Ovary (tissue), 10 donors: ENCODE measurements around the gene ZNF532. TPM values are rescaled to one million over a fixed set of nuclear protein-coding genes. Genes with fewer than 3 reads are reported as not detected.

Experiments used
- DNase-seq, 5 donors: peaks; one replicate each; pipeline ENCODE4 v3.0.0-alpha.2; 2019 to 2020
- H3K27ac ChIP-seq, 2 donors: fragments of 200-600 bp; one replicate each; pipeline versions ENCODE4 v1.5.1 to v1.8.0; 2019 to 2022
- H3K27me3 ChIP-seq: fragments of 200-600 bp; one replicate; pipeline ENCODE4 v1.8.0; 2022
- H3K36me3 ChIP-seq: fragments of 200-600 bp; sonication (generic); one replicate; pipeline ENCODE4 v1.5.1; 2019
- H3K4me1 ChIP-seq: one replicate; pipeline ENCODE4 v1.8.1; 2013; ENCODE audit warnings: mild to moderate bottlenecking, moderate library complexity; ENCODE audit not compliant: insufficient read depth
- H3K4me3 ChIP-seq: fragments of 200-600 bp; sonication (generic); one replicate; pipeline ENCODE4 v1.5.1; 2017
- H3K9me3 ChIP-seq, 2 donors: fragments of 200-600 bp in 1 of 2; sonication (generic) in 1 of 2; one replicate each; pipeline versions ENCODE4 v1.5.1 to v1.8.1; 2013 to 2019; ENCODE audit warnings: mild to moderate bottlenecking in 1 of 2, moderate library complexity in 1 of 2
- EP300 ChIP-seq: sonication (generic); formaldehyde crosslinking; IDR thresholded peaks from one replicate; pipeline ENCODE4 v1.6.1; 2017; ENCODE audit warnings: antibody characterized with exemption
- POLR2A ChIP-seq: fragments of 450-650 bp; IDR thresholded peaks from one replicate; pipeline ENCODE4 v1.6.1; 2017; ENCODE audit warnings: antibody characterized with exemption, mild to moderate bottlenecking, moderate library complexity
- WGBS, 3 donors: extraction: QIAGEN DNeasy Blood & Tissue Kit in 1 of 3; methylation state at CpG; one replicate each; pipeline versions ENCODE4 v1.1.5 to v1.1.7; 2013 to 2017; 5-methylcytosine and 5-hydroxymethylcytosine counted together
- intact Hi-C, 4 donors: fragments of 100-400 bp; cut with DNase I; formaldehyde crosslinking; loops; one replicate each; pipeline versions ENCODE4 v1.11.0 to v1.15.1; 2022 to 2023
- long read RNA-seq, 3 donors: library from polyadenylated mRNA in 2 of 3; unstranded in 2 of 3; transcript quantifications; one replicate each; pipeline ENCODE4 v2.0.0 and lab custom pipeline, GENCODE V29; 2021 to 2026
- polyA plus RNA-seq, 2 donors: library from polyadenylated mRNA; stranded (reverse); fragments of 200-250 nt in 1 of 2; fragments of 350-450 nt in 1 of 2; fragmentation: Illumina TruSeq in 1 of 2; extraction: RNeasy Lipid Tissue Mini Kit (QIAGEN cat#74804) in 1 of 2; gene quantifications; one replicate each; pipeline ENCODE4 v1.2.3, GENCODE V29; 2013 to 2014
- total RNA-seq, 7 donors: library from RNA; depleted of rRNA in 2 of 7; stranded (reverse); fragments of >200 nt in 2 of 7; fragmentation: NEBNext Ultra II Directional in 3 of 7; extraction: Animal tissue kit (Norgen Biotek cat#: 25700) in 3 of 7; gene quantifications; one replicate each; pipeline versions ENCODE4 v1.1.0 to v1.2.4, GENCODE V29; 2016 to 2023
- TF ChIP-seq, protein P1 (sequence below), 3 donors: fragments of 450-650 bp in 2 of 3; fragments of 200-600 bp in 1 of 3; IDR thresholded peaks; one replicate each; pipeline versions ENCODE4 v1.5.1 to v1.8.0; 2016 to 2022; ENCODE audit warnings: antibody characterized with exemption in 3 of 3, mild to moderate bottlenecking in 1 of 3
- donor health status: DM: no; HTN: no; CAD: no; lungs with moderate emphysema.
- donor health status: DM: no; HTN: no; CAD: no.
- donor health status: Bipolar disorder and iron deficiency.
- donor health status: DM: yes; HTN: yes; CAD: no.
- donor health status: DM: no; HTN: no; CAD: no.
- donor health status: DM: yes; HTN: yes; CAD: no.

ZNF532 gene, protein sequence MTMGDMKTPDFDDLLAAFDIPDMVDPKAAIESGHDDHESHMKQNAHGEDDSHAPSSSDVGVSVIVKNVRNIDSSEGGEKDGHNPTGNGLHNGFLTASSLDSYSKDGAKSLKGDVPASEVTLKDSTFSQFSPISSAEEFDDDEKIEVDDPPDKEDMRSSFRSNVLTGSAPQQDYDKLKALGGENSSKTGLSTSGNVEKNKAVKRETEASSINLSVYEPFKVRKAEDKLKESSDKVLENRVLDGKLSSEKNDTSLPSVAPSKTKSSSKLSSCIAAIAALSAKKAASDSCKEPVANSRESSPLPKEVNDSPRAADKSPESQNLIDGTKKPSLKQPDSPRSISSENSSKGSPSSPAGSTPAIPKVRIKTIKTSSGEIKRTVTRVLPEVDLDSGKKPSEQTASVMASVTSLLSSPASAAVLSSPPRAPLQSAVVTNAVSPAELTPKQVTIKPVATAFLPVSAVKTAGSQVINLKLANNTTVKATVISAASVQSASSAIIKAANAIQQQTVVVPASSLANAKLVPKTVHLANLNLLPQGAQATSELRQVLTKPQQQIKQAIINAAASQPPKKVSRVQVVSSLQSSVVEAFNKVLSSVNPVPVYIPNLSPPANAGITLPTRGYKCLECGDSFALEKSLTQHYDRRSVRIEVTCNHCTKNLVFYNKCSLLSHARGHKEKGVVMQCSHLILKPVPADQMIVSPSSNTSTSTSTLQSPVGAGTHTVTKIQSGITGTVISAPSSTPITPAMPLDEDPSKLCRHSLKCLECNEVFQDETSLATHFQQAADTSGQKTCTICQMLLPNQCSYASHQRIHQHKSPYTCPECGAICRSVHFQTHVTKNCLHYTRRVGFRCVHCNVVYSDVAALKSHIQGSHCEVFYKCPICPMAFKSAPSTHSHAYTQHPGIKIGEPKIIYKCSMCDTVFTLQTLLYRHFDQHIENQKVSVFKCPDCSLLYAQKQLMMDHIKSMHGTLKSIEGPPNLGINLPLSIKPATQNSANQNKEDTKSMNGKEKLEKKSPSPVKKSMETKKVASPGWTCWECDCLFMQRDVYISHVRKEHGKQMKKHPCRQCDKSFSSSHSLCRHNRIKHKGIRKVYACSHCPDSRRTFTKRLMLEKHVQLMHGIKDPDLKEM (N-terminal part only)
- 100 to 1,000 TPM in 5 of 7 donors, 10 to 100 TPM in 2; 54.0 to 162 (median 106) TPM for total RNA-seq
- 10 to 100 TPM; 40.5 to 73.4 TPM for polyA plus RNA-seq
- long read RNA-seq, donor 1, partial matches to known transcripts: 25 of 41 reads
- long read RNA-seq, donor 1, other reads (novel, unspliced or antisense): 15 of 41 reads
- long read RNA-seq, donor 2, full-length matches to known transcripts: 18 of 29 reads
- long read RNA-seq, donor 2, partial matches to known transcripts: 11 of 29 reads
- long read RNA-seq, donor 2, other reads (novel, unspliced or antisense): 0 of 29 reads
- long read RNA-seq, donor 3, full-length matches to known transcripts: 3 of 62 reads
- long read RNA-seq, donor 3, partial matches to known transcripts: 25 of 62 reads
- long read RNA-seq, donor 3, other reads (novel, unspliced or antisense): 34 of 62 reads

DNA sequence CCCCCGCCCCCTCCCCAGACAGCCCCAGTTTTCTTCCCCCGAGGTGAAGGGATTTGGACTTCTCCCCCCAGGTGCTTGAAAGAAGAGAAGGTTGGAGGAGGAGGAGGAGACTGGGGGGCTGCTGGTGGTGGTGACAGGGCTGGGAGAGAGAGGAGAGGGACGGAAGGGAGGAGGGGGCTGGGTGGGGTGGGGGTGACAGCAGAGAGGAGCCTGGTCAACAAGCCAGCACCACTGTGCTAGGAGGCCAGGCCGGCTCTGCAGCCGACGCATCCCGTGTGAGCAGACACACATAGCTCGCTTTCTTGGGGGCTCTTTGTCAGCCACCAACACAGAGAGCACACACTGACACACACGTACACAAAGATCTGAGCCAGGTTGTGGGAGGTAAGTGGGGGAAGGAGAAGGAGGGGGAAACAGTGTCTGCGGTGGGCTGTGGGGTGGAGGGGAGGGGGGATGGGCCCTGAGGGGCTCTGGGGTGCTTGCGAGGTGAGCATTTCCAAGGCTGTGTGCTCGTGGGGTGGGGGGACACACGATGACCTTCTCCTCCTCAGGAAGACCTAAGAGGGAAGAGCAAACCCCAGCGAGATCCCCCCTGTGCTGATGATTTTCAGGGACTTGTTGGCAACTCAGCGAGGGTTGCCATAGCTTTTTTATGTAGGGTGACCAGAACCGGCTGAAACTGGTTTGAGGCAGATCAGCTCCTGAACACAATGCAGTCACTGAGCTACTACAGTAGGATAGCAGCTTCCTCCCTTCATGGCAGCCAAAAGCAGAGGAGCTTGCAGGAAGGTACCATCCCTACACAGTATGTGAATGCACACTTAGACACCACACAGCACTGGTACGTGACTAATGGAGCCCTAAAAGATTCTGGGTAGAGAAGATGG, at the start of gene ZNF532:
ZNF532 (plus strand) TSS at position 732 of the 887 bp plus-strand sequence. CDS start 53,411 bp downstream, outside the sequence.
- peak; percentile 50 to 65 (median 59) for DNase-seq
- Histone ChIP-seq H3K27ac (peak within 1 kb of the TSS; percentile 99), H3K9me3 (no peaks in the 10 kb centered on the region), H3K36me3 (no peaks in the 10 kb centered on the region), H3K27me3 (no peaks in the 10 kb centered on the region), H3K4me3 (peak within 1 kb of the TSS; percentile 42), H3K4me1 (peaks cover 22% of the 10 kb centered on the region)
- intact Hi-C loops: no loop called here
- WGBS, 3 donors: 6 to 8% (median 8%) methylated on average over 17 of the region's 17 CpGs
- TF ChIP-seq, protein P1, sequence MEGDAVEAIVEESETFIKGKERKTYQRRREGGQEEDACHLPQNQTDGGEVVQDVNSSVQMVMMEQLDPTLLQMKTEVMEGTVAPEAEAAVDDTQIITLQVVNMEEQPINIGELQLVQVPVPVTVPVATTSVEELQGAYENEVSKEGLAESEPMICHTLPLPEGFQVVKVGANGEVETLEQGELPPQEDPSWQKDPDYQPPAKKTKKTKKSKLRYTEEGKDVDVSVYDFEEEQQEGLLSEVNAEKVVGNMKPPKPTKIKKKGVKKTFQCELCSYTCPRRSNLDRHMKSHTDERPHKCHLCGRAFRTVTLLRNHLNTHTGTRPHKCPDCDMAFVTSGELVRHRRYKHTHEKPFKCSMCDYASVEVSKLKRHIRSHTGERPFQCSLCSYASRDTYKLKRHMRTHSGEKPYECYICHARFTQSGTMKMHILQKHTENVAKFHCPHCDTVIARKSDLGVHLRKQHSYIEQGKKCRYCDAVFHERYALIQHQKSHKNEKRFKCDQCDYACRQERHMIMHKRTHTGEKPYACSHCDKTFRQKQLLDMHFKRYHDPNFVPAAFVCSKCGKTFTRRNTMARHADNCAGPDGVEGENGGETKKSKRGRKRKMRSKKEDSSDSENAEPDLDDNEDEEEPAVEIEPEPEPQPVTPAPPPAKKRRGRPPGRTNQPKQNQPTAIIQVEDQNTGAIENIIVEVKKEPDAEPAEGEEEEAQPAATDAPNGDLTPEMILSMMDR (IDR thresholded peaks at IDR 0.05): no peak
- no peak for TF ChIP-seq EP300

DNA sequence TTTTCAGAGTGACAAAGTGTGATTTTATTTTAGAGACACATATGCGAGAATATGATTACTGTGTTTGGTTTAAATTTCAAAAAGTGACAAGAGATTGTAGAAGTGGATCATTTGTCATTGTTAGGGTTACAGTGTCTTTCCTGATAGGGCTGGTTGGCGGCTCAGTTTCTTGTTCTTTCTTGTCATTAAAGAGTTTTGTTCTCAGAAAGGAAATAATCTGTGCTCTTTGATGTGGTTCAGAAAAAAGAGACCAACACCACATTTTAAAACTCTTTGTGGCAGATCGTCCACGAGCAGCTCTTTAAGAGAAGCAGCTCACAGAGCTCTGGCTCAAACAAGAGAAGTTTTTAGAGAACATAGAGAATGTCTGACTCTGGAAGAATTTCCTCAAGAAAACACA, 45.6 kb upstream of the ZNF532 start:
- no peak overlapping the region for H3K4me3 ChIP-seq
- TF ChIP-seq EP300 (no peak), POLR2A (no peak)
- TF ChIP-seq, protein P1 (IDR thresholded peaks at IDR 0.05): no peak
- H3K9me3 ChIP-seq: no peaks in the 10 kb centered on the region
- WGBS, 3 donors: 52 to 57% (median 55%) methylated on average over 4 of the region's 4 CpGs
- intact Hi-C loops: no loop called here
- no peaks in the 10 kb centered on the region for H3K36me3 ChIP-seq
- DNase-seq: no peak
- H3K27me3 ChIP-seq: no peaks in the 10 kb centered on the region
- H3K4me1 ChIP-seq: no peaks in the 10 kb centered on the region
- no peak overlapping the region for H3K27ac ChIP-seq

DNA sequence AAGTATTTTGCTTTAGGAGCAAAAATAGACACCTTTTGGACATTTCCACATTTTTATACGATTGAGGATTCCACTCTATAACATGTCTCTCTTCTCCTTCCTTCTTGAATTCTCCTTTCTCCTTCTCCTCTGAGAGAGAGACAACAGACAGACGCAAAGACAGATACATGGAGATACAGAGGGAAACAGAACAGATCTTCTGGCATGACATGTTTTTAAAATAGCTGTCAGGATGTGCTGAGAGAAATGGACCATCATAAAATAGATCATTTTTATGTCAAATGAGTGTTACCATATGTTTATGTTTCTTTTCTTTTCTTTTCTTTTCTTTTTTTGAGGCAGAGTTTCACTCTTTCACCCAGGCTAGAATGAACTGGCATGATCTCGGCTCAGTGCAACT, 44.4 kb upstream of the ZNF532 start:
- Histone ChIP-seq H3K27ac (no peak overlapping the region), H3K4me3 (no peak overlapping the region), H3K27me3 (no peaks in the 10 kb centered on the region), H3K4me1 (no peaks in the 10 kb centered on the region), H3K36me3 (no peaks in the 10 kb centered on the region), H3K9me3 (no peaks in the 10 kb centered on the region)
- intact Hi-C loops: no loop called here
- 80 to 93% (median 90%) methylated on average over 3 of the region's 3 CpGs for WGBS, 3 donors
- TF ChIP-seq POLR2A (no peak), EP300 (no peak)
- TF ChIP-seq, protein P1 (IDR thresholded peaks at IDR 0.05): no peak
- DNase-seq: no peak
